ENCODE measurements around the gene BASP1.
"Not testable (repeated sequence)": the region's sequence is repeated elsewhere in the genome, so short reads cannot be mapped to it uniquely, and the experiment has no call there.

The BASP1 gene

GRCh38 chr5:17292434-17293015 lies 75.1 kb downstream of the BASP1 start:
- DNase-seq = no peak

- no peak for DNase-seq
Observed at GRCh38 chr5:17294639-17295311, 77.3 kb downstream of the BASP1 start.

GRCh38 chr5:17295671-17296070 lies 78.2 kb downstream of the BASP1 start:
- no peak for DNase-seq

GRCh38 chr5:17302106-17302505 lies 84.7 kb downstream of the BASP1 start:
- DNase-seq = no peak

GRCh38 chr5:17302604-17303003 lies 85.2 kb downstream of the BASP1 start:
- no peak for DNase-seq

GRCh38 chr5:17304282-17304681 lies 86.9 kb downstream of the BASP1 start:
- peak; percentile 24 to 52 for DNase-seq

GRCh38 chr5:17305017-17305416 lies 87.6 kb downstream of the BASP1 start:
- no peak for DNase-seq

GRCh38 chr5:17305964-17306725 lies 88.7 kb downstream of the BASP1 start:
- DNase-seq = no peak

GRCh38 chr5:17306726-17307091 lies 89.3 kb downstream of the BASP1 start:
- DNase-seq = no peak

GRCh38 chr5:17307440-17307839 lies 90.0 kb downstream of the BASP1 start:
- not testable (repeated sequence) for DNase-seq

- no peak for DNase-seq
Observed at GRCh38 chr5:17308326-17309065, 91.1 kb downstream of the BASP1 start.

- no peak for DNase-seq
Observed at GRCh38 chr5:17309462-17309861, 92.0 kb downstream of the BASP1 start.

- not testable (repeated sequence) for DNase-seq
Observed at GRCh38 chr5:17310502-17310901, 93.1 kb downstream of the BASP1 start.

GRCh38 chr5:17311811-17312210 lies 94.4 kb downstream of the BASP1 start:
- not testable (repeated sequence) for DNase-seq

- DNase-seq = no peak
Observed at GRCh38 chr5:17312358-17312757, 94.9 kb downstream of the BASP1 start.

- peak; percentile 2 to 14 for DNase-seq
Observed at GRCh38 chr5:17314907-17315471, 97.6 kb downstream of the BASP1 start.

- DNase-seq = no peak
Observed at GRCh38 chr5:17315710-17316221, 98.3 kb downstream of the BASP1 start.

- DNase-seq = peak; percentile 90 to 94
Observed at GRCh38 chr5:17316970-17317459, 99.6 kb downstream of the BASP1 start.

- DNase-seq = peak; percentile 81 to 87
Observed at GRCh38 chr5:17317473-17317872, 100.0 kb downstream of the BASP1 start.

GRCh38 chr5:17319095-17319494 lies 101.7 kb downstream of the BASP1 start:
- DNase-seq = not testable (repeated sequence)

- DNase-seq = no peak
Observed at GRCh38 chr5:17325770-17326599, 108.6 kb downstream of the BASP1 start.
